Measurements from ENCODE around the gene LYVE1. TPM values are rescaled to one million over a fixed set of nuclear protein-coding genes. Genes with fewer than 3 reads are reported as not detected.

Gene LYVE1
- polyA plus RNA-seq, 1 of the 3 experiments (the other 2 are of a cell fraction): not detected

GRCh38 chr11:10511181-10511621 is 57.3 kb downstream of the LYVE1 start:
- H3K27ac ChIP-seq (ENCODE audit: low read depth in 2 of 2, low read length in 1 of 2): no peak overlapping the region
- no peaks in the 10 kb centered on the region for H3K79me2 ChIP-seq (ENCODE audit: insufficient read depth)
- no peak overlapping the region for H3K4me3 ChIP-seq (ENCODE audit: low read depth in 2 of 2, low read length in 1 of 2)
- H3K9me3 ChIP-seq: no peaks in the 10 kb centered on the region
- CTCF ChIA-PET: interaction anchor here (0.9 to 2.3 kb wide), 3 partner anchors 20 to 225 kb away, joined by 3 to 8 read pairs (median 4); no protein-coding TSS in a partner anchor
- no peak overlapping the region for H2AFZ ChIP-seq (ENCODE audit: low read depth)
- WGBS (ENCODE audit: low lambda C conversion rate): 87% methylated on average over 10 of the region's 10 CpGs
- no peak for DNase-seq
- POLR2A ChIA-PET: no interaction called here
- H3K9ac ChIP-seq: no peak overlapping the region
- H3K4me2 ChIP-seq: no peak overlapping the region
- peaks cover 0 to 17% of the 10 kb centered on the region in 2 experiments for H3K36me3 ChIP-seq (replicated peaks in 1 of 2; ENCODE audit: control insufficient read depth in 1 of 2, insufficient read depth in 2 of 2, low read length in 1 of 2)
- no peaks in the 10 kb centered on the region for H3K9me2 ChIP-seq
- H3F3A ChIP-seq (replicated peaks; ENCODE audit: insufficient read depth): no peaks in the 10 kb centered on the region
- no peaks in the 10 kb centered on the region for H3K27me3 ChIP-seq (ENCODE audit: insufficient read depth)
- peaks cover 0 to 9% of the 10 kb centered on the region in 2 experiments; a peak in 1 of 4 replicates for H3K4me1 ChIP-seq (ENCODE audit: control insufficient read depth in 1 of 2, insufficient read depth in 2 of 2, low read depth in 1 of 2, low read length in 1 of 2)
- H4K20me1 ChIP-seq (ENCODE audit: insufficient read depth): no peaks in the 10 kb centered on the region
- TF ChIP-seq SMC3 (IDR thresholded peaks at IDR 0.05; ENCODE audit: low read depth, low read length) (no peak), ZBTB33 (IDR thresholded peaks at IDR 0.05; ENCODE audit: borderline replicate concordance, low read depth) (no peak), TEAD4 (IDR thresholded peaks at IDR 0.05; ENCODE audit: borderline replicate concordance, insufficient read depth) (no peak), NRF1 (IDR thresholded peaks at IDR 0.05; ENCODE audit: low read depth, low read length) (no peak), SIN3A (IDR thresholded peaks at IDR 0.05; ENCODE audit: borderline replicate concordance, low read depth, low read length) (no peak), FOXM1 (IDR thresholded peaks at IDR 0.05; ENCODE audit: low read depth) (no peak)

Other genes starting within 250 kb of the LYVE1 start
- gene AMPD3, start 113.4 kb downstream of the LYVE1 start, polyA plus RNA-seq (2012; rRNA removed): 1.7 and 2.1 TPM in 2 replicates
- gene RNF141, start 27.5 kb downstream of the LYVE1 start, polyA plus RNA-seq (2012; rRNA removed): 6.9 and 10.3 TPM in 2 replicates
- 0.05 and 0.10 TPM in 2 replicates for gene IRAG1, start 125.1 kb upstream of the LYVE1 start, polyA plus RNA-seq (2012; rRNA removed)
- 10.1 and 13.0 TPM in 2 replicates for gene CTR9, start 182.6 kb upstream of the LYVE1 start, polyA plus RNA-seq (2012; rRNA removed)
- 298 and 394 TPM in 2 replicates for gene EIF4G2, start 240.3 kb upstream of the LYVE1 start, polyA plus RNA-seq (2012; rRNA removed)